Neural cell (in vitro differentiated cells): ENCODE data around the gene NKIRAS1. TPM values are rescaled to one million over a fixed set of nuclear protein-coding genes. Genes with fewer than 3 reads are reported as not detected.

Source experiments
- H2AFZ ChIP-seq: fragments of 200-600, 300-800 bp; sonication (generic), shearing (Covaris generic); 2 replicates; pipeline ENCODE4 v1.6.0; 2014; ENCODE audit warnings: low read depth, mild to moderate bottlenecking, antibody characterized with exemption, low read length, moderate library complexity
- H3F3A ChIP-seq: fragments of 200-600 bp; shearing (Covaris generic); 2 replicates; pipeline ENCODE4 v1.6.1; 2016; ENCODE audit warnings: mild to moderate bottlenecking, moderate library complexity, mixed read lengths, antibody characterized with exemption, low read length; ENCODE audit not compliant: insufficient read depth, poor library complexity, severe bottlenecking
- H3K27ac ChIP-seq: fragments of 200-600, 300-800 bp; sonication (generic), shearing (Covaris generic); 2 replicates; pipeline ENCODE4 v1.5.1; 2014; ENCODE audit warnings: mild to moderate bottlenecking, low read length, moderate library complexity
- H3K27me3 ChIP-seq: fragments of 300-800, 200-600 bp; sonication (generic), shearing (Covaris generic); 2 replicates; pipeline ENCODE4 v1.6.0; 2014; ENCODE audit warnings: mild to moderate bottlenecking, low read depth, low read length, moderate library complexity; ENCODE audit not compliant: insufficient read depth
- H3K36me3 ChIP-seq: fragments of 300-800, 200-600 bp; sonication (generic), shearing (Covaris generic); 2 replicates; pipeline ENCODE4 v1.5.1; 2014; ENCODE audit warnings: mild to moderate bottlenecking, antibody characterized with exemption, low read length, moderate library complexity; ENCODE audit not compliant: insufficient read depth
- H3K4me2 ChIP-seq: fragments of 300-800, 200-600 bp; sonication (generic), shearing (Covaris generic); 2 replicates; pipeline ENCODE4 v1.6.0; 2014; ENCODE audit warnings: mild to moderate bottlenecking, low read length
- H3K4me3 ChIP-seq: fragments of 300-800, 200-600 bp; sonication (generic), shearing (Covaris generic); 2 replicates; pipeline ENCODE4 v1.5.1; 2014; ENCODE audit warnings: mild to moderate bottlenecking, low read length, moderate library complexity
- H3K79me2 ChIP-seq: fragments of 200-600 bp; shearing (Covaris generic); replicated peaks from 2 replicates; pipeline ENCODE4 v1.6.0; 2014; ENCODE audit warnings: mild to moderate bottlenecking, low read length, moderate library complexity; ENCODE audit not compliant: insufficient read depth
- H3K9ac ChIP-seq: fragments of 300-800, 200-600 bp; sonication (generic), shearing (Covaris generic); 2 replicates; pipeline ENCODE4 v1.6.1; 2016; ENCODE audit warnings: mild to moderate bottlenecking, low read length, mixed read lengths
- H3K9me2 ChIP-seq: fragments of 200-600 bp; shearing (Covaris generic); 2 replicates; pipeline ENCODE4 v1.6.1; 2016; ENCODE audit warnings: mild to moderate bottlenecking, low read length, mixed read lengths; ENCODE audit not compliant: insufficient read depth
- H3K9me3 ChIP-seq: fragments of 200-600, 300-800 bp; sonication (generic), shearing (Covaris generic); 2 replicates; pipeline ENCODE4 v1.6.1; 2016; ENCODE audit warnings: mild to moderate bottlenecking, mixed run types, low read length, moderate library complexity, mixed read lengths
- H4K20me1 ChIP-seq: fragments of 200-600 bp; shearing (Covaris generic); 2 replicates; pipeline ENCODE4 v1.6.1; 2016; ENCODE audit warnings: mild to moderate bottlenecking, mixed run types; ENCODE audit not compliant: insufficient read depth
- CTCF ChIP-seq: fragments of 450-650 bp; IDR thresholded peaks from 2 replicates; pipeline ENCODE4 v1.5.1; 2014; ENCODE audit warnings: antibody characterized with exemption, mild to moderate bottlenecking, moderate library complexity; ENCODE audit not compliant: poor library complexity, severe bottlenecking
- EP300 ChIP-seq: fragments of 450-650 bp; conservative IDR thresholded peaks from 2 replicates; pipeline ENCODE4 v1.6.1; 2014; ENCODE audit warnings: antibody characterized with exemption, mild to moderate bottlenecking, moderate library complexity; ENCODE audit not compliant: poor library complexity, severe bottlenecking
- EZH2 ChIP-seq: fragments of 200-600, 300-800 bp; shearing (Covaris generic), sonication (generic); IDR thresholded peaks from 2 replicates; pipeline ENCODE4 v1.6.1; 2014; ENCODE audit warnings: antibody characterized with exemption, low read length, borderline replicate concordance, mild to moderate bottlenecking; ENCODE audit not compliant: insufficient read depth, poor library complexity, severe bottlenecking
- MXI1 ChIP-seq: fragments of 450-650 bp; conservative IDR thresholded peaks from 2 replicates; pipeline ENCODE4 v1.6.1; 2014; ENCODE audit warnings: antibody characterized with exemption, mild to moderate bottlenecking; ENCODE audit not compliant: poor library complexity, severe bottlenecking
- POLR2AphosphoS5 ChIP-seq: IDR thresholded peaks from 2 replicates; pipeline ENCODE4 v1.6.1; 2012
- RAD21 ChIP-seq: fragments of 450-650 bp; conservative IDR thresholded peaks from 2 replicates; pipeline ENCODE4 v1.6.1; 2014; ENCODE audit warnings: antibody characterized with exemption, mild to moderate bottlenecking, moderate library complexity
- REST ChIP-seq: IDR thresholded peaks from 2 replicates; pipeline ENCODE4 v1.6.1; 2012; ENCODE audit warnings: borderline replicate concordance
- SMC3 ChIP-seq: fragments of 450-650 bp; conservative IDR thresholded peaks from 2 replicates; pipeline ENCODE4 v1.6.1; 2014; ENCODE audit warnings: antibody characterized with exemption, mild to moderate bottlenecking, moderate library complexity; ENCODE audit not compliant: poor library complexity
- TAF1 ChIP-seq: IDR thresholded peaks from 2 replicates; pipeline ENCODE4 v1.6.1; 2012; ENCODE audit warnings: low read depth
- polyA plus RNA-seq: library from polyadenylated mRNA; depleted of rRNA; stranded (reverse); fragments of >200 nt; gene quantifications from 2 replicates; pipeline ENCODE4 v1.2.3, GENCODE V29; 2014

Gene NKIRAS1
- polyA plus RNA-seq, 1 donor from 2014 or later: 42.1 TPM

GRCh38 chr3:23932571-23932970 lies 15.8 kb upstream of the NKIRAS1 start:
- TF ChIP-seq TAF1: no peak
- TF ChIP-seq REST: no peak
- TF ChIP-seq POLR2AphosphoS5: no peak
- no peak for TF ChIP-seq EP300
- no peak for TF ChIP-seq EZH2
- TF ChIP-seq RAD21: no peak
- no peak for TF ChIP-seq MXI1
- TF ChIP-seq CTCF: no peak
- no peak for TF ChIP-seq SMC3
- Histone ChIP-seq H3K4me2 (no peak overlapping the region), H2AFZ (no peak overlapping the region)

GRCh38 chr3:23931597-23931996 lies 14.8 kb upstream of the NKIRAS1 start:
- no peaks in the 10 kb centered on the region for H3K36me3 ChIP-seq
- no peak overlapping the region for H3K4me2 ChIP-seq
- no peak overlapping the region for H3K27ac ChIP-seq
- no peaks in the 10 kb centered on the region for H3F3A ChIP-seq
- H3K4me3 ChIP-seq: no peak overlapping the region
- H3K9me2 ChIP-seq: no peaks in the 10 kb centered on the region
- no peak overlapping the region for H2AFZ ChIP-seq
- H3K9ac ChIP-seq: no peak overlapping the region
- TF ChIP-seq TAF1: no peak
- TF ChIP-seq RAD21: no peak
- no peak for TF ChIP-seq CTCF
- no peak for TF ChIP-seq EP300
- TF ChIP-seq REST: no peak
- TF ChIP-seq EZH2: no peak
- TF ChIP-seq MXI1: no peak
- TF ChIP-seq POLR2AphosphoS5: no peak
- no peaks in the 10 kb centered on the region for H4K20me1 ChIP-seq
- H3K27me3 ChIP-seq: no peaks in the 10 kb centered on the region
- H3K9me3 ChIP-seq: no peaks in the 10 kb centered on the region
- H3K79me2 ChIP-seq: no peaks in the 10 kb centered on the region

More at GRCh38 chr3:23932571-23932970, 15.8 kb upstream of the NKIRAS1 start:
- Histone ChIP-seq H3K27ac (no peak overlapping the region), H3K27me3 (no peaks in the 10 kb centered on the region), H3K9me3 (no peaks in the 10 kb centered on the region), H3K79me2 (no peaks in the 10 kb centered on the region), H3K4me3 (no peak overlapping the region), H3K9ac (no peak overlapping the region), H3K9me2 (no peaks in the 10 kb centered on the region), H3F3A (no peaks in the 10 kb centered on the region), H3K36me3 (no peaks in the 10 kb centered on the region), H4K20me1 (no peaks in the 10 kb centered on the region)
